SK-N-SH (cell line): ENCODE data around the gene LRP5. TPM values are rescaled to one million over a fixed set of nuclear protein-coding genes. Genes with fewer than 3 reads are reported as not detected.

Source experiments
- CTCF ChIA-PET: fragments of 300-600, 350-600 bp; formaldehyde crosslinking; extraction: SDS; loops from one replicate; lab custom pipeline; 2021; lab: Yijun Ruan, JAX
- POLR2A ChIA-PET: fragments of 350-600 bp; sonication (Branson Sonifier 250); formaldehyde crosslinking; extraction: SDS; loops from one replicate; lab custom pipeline; 2020; ENCODE audit warnings: antibody characterized with exemption, inconsistent platforms; lab: Yijun Ruan, JAX
- DNase-seq: peaks from one replicate; pipeline ENCODE4 v3.0.0; 2012
- H2AFZ ChIP-seq: fragments of 200-600 bp; sonication (generic); 2 replicates; pipeline ENCODE4 v1.8.1; 2016; ENCODE audit warnings: antibody characterized with exemption, mild to moderate bottlenecking, low read depth
- H3F3A ChIP-seq: fragments of 200-600 bp; sonication (generic); replicated peaks from 2 replicates; pipeline ENCODE3; 2016; ENCODE audit warnings: antibody characterized with exemption, mild to moderate bottlenecking; ENCODE audit not compliant: insufficient read depth
- H3K27ac ChIP-seq, 2 experiments: fragments of 200-500 bp in 1 of 2; fragments of 200-600 bp in 1 of 2; sonication (Bioruptor generic) in 1 of 2; sonication (generic), shearing (Covaris generic) in 1 of 2; 2 replicates each; pipeline versions ENCODE4 v1.5.1 to v1.6.1; 2014 to 2016; ENCODE audit warnings: low read depth in 2 of 2, inconsistent platforms in 1 of 2, low read length in 1 of 2, mild to moderate bottlenecking in 1 of 2, mixed read lengths in 1 of 2
- H3K27me3 ChIP-seq: fragments of 200-600 bp; sonication (generic), shearing (Covaris generic); 2 replicates; pipeline ENCODE4 v1.6.1; 2016; ENCODE audit warnings: mixed run types; ENCODE audit not compliant: insufficient read depth
- H3K36me3 ChIP-seq, 2 experiments: fragments of 200-500 bp in 1 of 2; fragments of 200-600 bp in 1 of 2; sonication (Bioruptor generic) in 1 of 2; sonication (generic) in 1 of 2; replicated peaks in 1 of 2; 2 replicates each; pipeline versions ENCODE3 to v1.5.1; 2014 to 2016; ENCODE audit warnings: low read length in 1 of 2, mild to moderate bottlenecking in 1 of 2; ENCODE audit not compliant: insufficient read depth in 2 of 2, control insufficient read depth in 1 of 2
- H3K4me1 ChIP-seq, 2 experiments: fragments of 200-500 bp in 1 of 2; fragments of 200-600 bp in 1 of 2; sonication (Bioruptor generic) in 1 of 2; sonication (generic), shearing (Covaris generic) in 1 of 2; 2 replicates each; pipeline versions ENCODE4 v1.5.1 to v1.6.1; 2014 to 2016; ENCODE audit warnings: low read depth in 1 of 2, low read length in 1 of 2, mixed run types in 1 of 2; ENCODE audit not compliant: insufficient read depth in 2 of 2, control insufficient read depth in 1 of 2
- H3K4me2 ChIP-seq: fragments of 200-600 bp; sonication (generic), shearing (Covaris generic); 2 replicates; pipeline ENCODE4 v1.6.1; 2017; ENCODE audit warnings: mixed run types
- H3K4me3 ChIP-seq, 2 experiments: fragments of 200-500 bp in 1 of 2; fragments of 200-600 bp in 1 of 2; sonication (Bioruptor generic) in 1 of 2; sonication (generic), shearing (Covaris generic) in 1 of 2; 2 replicates each; pipeline versions ENCODE4 v1.5.1 to v1.8.1; 2014 to 2016; ENCODE audit warnings: low read depth in 2 of 2, inconsistent platforms in 1 of 2, low read length in 1 of 2, mild to moderate bottlenecking in 1 of 2, mixed read lengths in 1 of 2, moderate library complexity in 1 of 2
- H3K79me2 ChIP-seq: fragments of 200-600 bp; sonication (generic); 2 replicates; pipeline ENCODE4 v1.8.1; 2017; ENCODE audit warnings: mild to moderate bottlenecking; ENCODE audit not compliant: insufficient read depth
- H3K9ac ChIP-seq: fragments of 200-600 bp; sonication (generic); 2 replicates; pipeline ENCODE4 v1.6.1; 2017; ENCODE audit warnings: mixed run types
- H3K9me2 ChIP-seq: fragments of 200-600 bp; sonication (generic); 2 replicates; pipeline ENCODE4 v1.6.1; 2017; ENCODE audit warnings: mixed run types
- H3K9me3 ChIP-seq: fragments of 200-600 bp; sonication (generic); 2 replicates; pipeline ENCODE4 v1.6.1; 2017; ENCODE audit warnings: mixed run types, mild to moderate bottlenecking, moderate library complexity
- H4K20me1 ChIP-seq: fragments of 200-600 bp; sonication (generic); 2 replicates; pipeline ENCODE4 v1.6.1; 2017; ENCODE audit warnings: mild to moderate bottlenecking, mixed run types; ENCODE audit not compliant: insufficient read depth
- CHD2 ChIP-seq: fragments of 150-350 bp; IDR thresholded peaks from 2 replicates; pipeline ENCODE4 v1.6.1; 2018; ENCODE audit warnings: low read length; ENCODE audit not compliant: partially characterized antibody
- FOSL2 ChIP-seq: IDR thresholded peaks from 2 replicates; pipeline ENCODE4 v1.4.0; 2012; ENCODE audit warnings: low read depth, mild to moderate bottlenecking, moderate library complexity, borderline replicate concordance
- FOXM1 ChIP-seq: IDR thresholded peaks from 2 replicates; pipeline ENCODE4 v1.4.0; 2012; ENCODE audit warnings: low read depth, mild to moderate bottlenecking
- RCOR1 ChIP-seq: fragments of 150-350 bp; IDR thresholded peaks from 2 replicates; pipeline ENCODE4 v1.6.1; 2017; ENCODE audit warnings: antibody characterized with exemption, low read length
- RFX5 ChIP-seq: IDR thresholded peaks from 2 replicates; pipeline ENCODE4 v1.6.1; 2012; ENCODE audit warnings: mild to moderate bottlenecking, improper control_type of control experiment, low read length
- RXRA ChIP-seq: IDR thresholded peaks from 2 replicates; pipeline ENCODE4 v1.4.0; 2012; ENCODE audit warnings: low read depth, mild to moderate bottlenecking, borderline replicate concordance
- TEAD4 ChIP-seq: IDR thresholded peaks from 2 replicates; pipeline ENCODE4 v1.4.0; 2012; ENCODE audit warnings: mild to moderate bottlenecking, borderline replicate concordance; ENCODE audit not compliant: insufficient read depth
- WGBS: methylation state at CpG from one replicate; pipeline ENCODE4 v1.1.6; 2017; ENCODE audit warnings: low lambda C conversion rate; 5-methylcytosine and 5-hydroxymethylcytosine counted together
- polyA plus RNA-seq, 3 experiments: library from polyadenylated mRNA; depleted of rRNA; stranded (reverse); fragments of >200 nt; gene quantifications; 2 replicates each; pipeline ENCODE4 v1.2.3, GENCODE V29; 2012
- TF ChIP-seq, protein P1 (sequence below): fragments of 200-600 bp; sonication (generic); IDR thresholded peaks from 2 replicates; pipeline ENCODE4 v1.6.1; 2017; ENCODE audit warnings: antibody characterized with exemption, mild to moderate bottlenecking, moderate library complexity
- TF ChIP-seq, protein P2 (sequence below): fragments of 150-350 bp; IDR thresholded peaks from 2 replicates; pipeline ENCODE4 v1.6.1; 2017; ENCODE audit warnings: antibody characterized with exemption, low read length, low read depth, borderline replicate concordance
- TF ChIP-seq, protein P3 (sequence below): IDR thresholded peaks from 2 replicates; pipeline ENCODE4 v1.4.0; 2012; ENCODE audit warnings: low read depth
- TF ChIP-seq, protein P4 (sequence below): IDR thresholded peaks from 2 replicates; pipeline ENCODE4 v1.6.1; 2012; ENCODE audit warnings: mild to moderate bottlenecking, low read depth, low read length, moderate library complexity

LRP5 gene
- polyA plus RNA-seq, 1 of the 3 experiments (the other 2 are of a cell fraction), result 15.0 TPM

DNA sequence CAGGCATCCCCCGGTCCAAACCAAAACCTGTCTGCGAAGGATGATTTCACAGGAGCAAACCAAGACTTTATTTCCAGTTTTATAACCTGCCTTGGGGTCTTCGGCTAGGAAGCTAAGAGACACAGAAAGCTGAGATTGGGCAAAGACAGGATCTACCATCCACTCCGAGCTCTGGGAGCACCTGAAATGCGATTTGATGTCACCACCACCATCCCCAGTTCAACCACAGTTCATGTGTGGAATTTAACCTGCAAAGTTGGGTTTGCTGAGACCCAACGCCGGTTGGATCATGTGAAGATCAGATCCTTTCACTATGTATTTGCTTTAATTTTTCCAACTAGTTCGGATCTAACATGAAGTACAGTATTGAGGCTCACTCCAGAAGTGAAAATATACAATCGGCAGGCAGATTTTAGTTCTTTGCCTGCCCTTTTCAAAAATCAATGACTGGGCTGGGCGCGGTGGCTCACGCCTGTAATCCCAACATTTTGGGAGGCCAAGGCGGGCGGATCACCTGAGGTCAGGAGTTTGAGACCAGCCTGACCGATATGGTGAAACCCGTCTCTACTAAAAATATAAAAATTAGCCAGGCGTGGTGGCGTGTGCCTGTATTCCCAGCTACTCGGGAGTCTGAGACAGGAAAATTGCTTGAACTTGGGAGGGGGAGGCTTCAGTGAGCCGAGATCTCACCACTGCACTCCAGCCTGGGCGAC lies 39.2 kb upstream of the LRP5 start (continued):
- TF ChIP-seq, protein P1, sequence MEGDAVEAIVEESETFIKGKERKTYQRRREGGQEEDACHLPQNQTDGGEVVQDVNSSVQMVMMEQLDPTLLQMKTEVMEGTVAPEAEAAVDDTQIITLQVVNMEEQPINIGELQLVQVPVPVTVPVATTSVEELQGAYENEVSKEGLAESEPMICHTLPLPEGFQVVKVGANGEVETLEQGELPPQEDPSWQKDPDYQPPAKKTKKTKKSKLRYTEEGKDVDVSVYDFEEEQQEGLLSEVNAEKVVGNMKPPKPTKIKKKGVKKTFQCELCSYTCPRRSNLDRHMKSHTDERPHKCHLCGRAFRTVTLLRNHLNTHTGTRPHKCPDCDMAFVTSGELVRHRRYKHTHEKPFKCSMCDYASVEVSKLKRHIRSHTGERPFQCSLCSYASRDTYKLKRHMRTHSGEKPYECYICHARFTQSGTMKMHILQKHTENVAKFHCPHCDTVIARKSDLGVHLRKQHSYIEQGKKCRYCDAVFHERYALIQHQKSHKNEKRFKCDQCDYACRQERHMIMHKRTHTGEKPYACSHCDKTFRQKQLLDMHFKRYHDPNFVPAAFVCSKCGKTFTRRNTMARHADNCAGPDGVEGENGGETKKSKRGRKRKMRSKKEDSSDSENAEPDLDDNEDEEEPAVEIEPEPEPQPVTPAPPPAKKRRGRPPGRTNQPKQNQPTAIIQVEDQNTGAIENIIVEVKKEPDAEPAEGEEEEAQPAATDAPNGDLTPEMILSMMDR, result no peak
- TF ChIP-seq CHD2, result no peak

DNA sequence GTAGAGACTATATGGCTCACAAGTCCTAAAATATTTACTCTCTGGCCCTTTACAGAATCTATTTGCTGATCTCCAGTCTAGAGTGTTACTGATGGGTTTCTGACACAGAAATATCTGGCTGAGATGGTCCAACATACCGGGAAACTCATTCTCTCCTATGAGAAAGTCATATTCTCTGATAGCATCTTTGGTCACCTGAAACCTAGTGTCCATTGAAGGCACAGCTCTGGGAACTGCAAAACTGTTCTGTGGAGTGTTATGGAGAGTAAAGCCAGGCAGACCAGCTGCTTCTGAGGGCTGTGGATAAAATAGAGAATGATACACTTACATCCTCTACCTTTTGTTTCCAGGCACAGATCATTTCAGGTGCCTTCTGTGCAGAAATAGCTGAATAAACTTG lies 38.1 kb upstream of the LRP5 start:
- no peaks in the 10 kb centered on the region for H3K9me2 ChIP-seq
- H3K79me2 ChIP-seq, result peaks cover 33% of the 10 kb centered on the region
- peaks cover 14 to 17% of the 10 kb centered on the region in 2 experiments; a peak in 3 of 4 replicates for H3K4me1 ChIP-seq
- H2AFZ ChIP-seq, result no peak overlapping the region
- H3K9me3 ChIP-seq, result no peaks in the 10 kb centered on the region
- H3K4me3 ChIP-seq, result no peak overlapping the region
- no peak overlapping the region for H3K9ac ChIP-seq
- H4K20me1 ChIP-seq, result 0 out of 2 replicates have a peak, but pooled peaks cover 2% of the 10 kb centered on the region
- 92% methylated on average over 1 of the region's 1 CpG for WGBS
- H3K27me3 ChIP-seq, result no peaks in the 10 kb centered on the region
- peaks cover 3% of the 10 kb centered on the region for H3F3A ChIP-seq
- POLR2A ChIA-PET, result no interaction called here
- TF ChIP-seq RCOR1, result no peak
- no peak for TF ChIP-seq TEAD4
- no peak for TF ChIP-seq FOSL2
- TF ChIP-seq, protein P2, sequence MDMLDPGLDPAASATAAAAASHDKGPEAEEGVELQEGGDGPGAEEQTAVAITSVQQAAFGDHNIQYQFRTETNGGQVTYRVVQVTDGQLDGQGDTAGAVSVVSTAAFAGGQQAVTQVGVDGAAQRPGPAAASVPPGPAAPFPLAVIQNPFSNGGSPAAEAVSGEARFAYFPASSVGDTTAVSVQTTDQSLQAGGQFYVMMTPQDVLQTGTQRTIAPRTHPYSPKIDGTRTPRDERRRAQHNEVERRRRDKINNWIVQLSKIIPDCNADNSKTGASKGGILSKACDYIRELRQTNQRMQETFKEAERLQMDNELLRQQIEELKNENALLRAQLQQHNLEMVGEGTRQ, result no peak
- TF ChIP-seq RFX5, result no peak
- TF ChIP-seq, protein P3, sequence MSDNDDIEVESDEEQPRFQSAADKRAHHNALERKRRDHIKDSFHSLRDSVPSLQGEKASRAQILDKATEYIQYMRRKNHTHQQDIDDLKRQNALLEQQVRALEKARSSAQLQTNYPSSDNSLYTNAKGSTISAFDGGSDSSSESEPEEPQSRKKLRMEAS, result no peak
- TF ChIP-seq, protein P4, sequence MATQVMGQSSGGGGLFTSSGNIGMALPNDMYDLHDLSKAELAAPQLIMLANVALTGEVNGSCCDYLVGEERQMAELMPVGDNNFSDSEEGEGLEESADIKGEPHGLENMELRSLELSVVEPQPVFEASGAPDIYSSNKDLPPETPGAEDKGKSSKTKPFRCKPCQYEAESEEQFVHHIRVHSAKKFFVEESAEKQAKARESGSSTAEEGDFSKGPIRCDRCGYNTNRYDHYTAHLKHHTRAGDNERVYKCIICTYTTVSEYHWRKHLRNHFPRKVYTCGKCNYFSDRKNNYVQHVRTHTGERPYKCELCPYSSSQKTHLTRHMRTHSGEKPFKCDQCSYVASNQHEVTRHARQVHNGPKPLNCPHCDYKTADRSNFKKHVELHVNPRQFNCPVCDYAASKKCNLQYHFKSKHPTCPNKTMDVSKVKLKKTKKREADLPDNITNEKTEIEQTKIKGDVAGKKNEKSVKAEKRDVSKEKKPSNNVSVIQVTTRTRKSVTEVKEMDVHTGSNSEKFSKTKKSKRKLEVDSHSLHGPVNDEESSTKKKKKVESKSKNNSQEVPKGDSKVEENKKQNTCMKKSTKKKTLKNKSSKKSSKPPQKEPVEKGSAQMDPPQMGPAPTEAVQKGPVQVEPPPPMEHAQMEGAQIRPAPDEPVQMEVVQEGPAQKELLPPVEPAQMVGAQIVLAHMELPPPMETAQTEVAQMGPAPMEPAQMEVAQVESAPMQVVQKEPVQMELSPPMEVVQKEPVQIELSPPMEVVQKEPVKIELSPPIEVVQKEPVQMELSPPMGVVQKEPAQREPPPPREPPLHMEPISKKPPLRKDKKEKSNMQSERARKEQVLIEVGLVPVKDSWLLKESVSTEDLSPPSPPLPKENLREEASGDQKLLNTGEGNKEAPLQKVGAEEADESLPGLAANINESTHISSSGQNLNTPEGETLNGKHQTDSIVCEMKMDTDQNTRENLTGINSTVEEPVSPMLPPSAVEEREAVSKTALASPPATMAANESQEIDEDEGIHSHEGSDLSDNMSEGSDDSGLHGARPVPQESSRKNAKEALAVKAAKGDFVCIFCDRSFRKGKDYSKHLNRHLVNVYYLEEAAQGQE, result no peak
- TF ChIP-seq FOXM1, result no peak
- TF ChIP-seq RXRA, result no peak
- no peak overlapping the region for H3K27ac ChIP-seq
- DNase-seq, result no peak
- CTCF ChIA-PET, result interaction anchor here (0.6 to 5.9 kb wide), 4 partner anchors 17 to 39 kb away, joined by 3 to 68 read pairs (median 4); no protein-coding TSS in a partner anchor
- no peaks in the 10 kb centered on the region for H3K36me3 ChIP-seq
- H3K4me2 ChIP-seq, result no peak overlapping the region
